ENCODE data around the gene SSX2IP.

Gene SSX2IP

GRCh38 chr1:84690397-84691121, at the start of gene SSX2IP:
Gene SSX2IP, minus strand, starts transcription at chr1:84690461. Its CDS starts 19,242 bp downstream, at chr1:84671219.
- TF ChIP-seq FOXM1 (IDR thresholded peaks at IDR 0.05; ENCODE audit: borderline replicate concordance, low read depth) (no peak), USF1 (IDR thresholded peaks at IDR 0.05) (no peak), MAX (IDR thresholded peaks at IDR 0.05) (peak; percentile 77), REST (IDR thresholded peaks at IDR 0.05; ENCODE audit: low read depth) (no peak), TEAD4 (IDR thresholded peaks at IDR 0.05) (no peak), EP300 (IDR thresholded peaks at IDR 0.05; ENCODE audit: borderline replicate concordance) (no peak), NFIC (IDR thresholded peaks at IDR 0.05) (no peak), RAD21 (IDR thresholded peaks at IDR 0.05; ENCODE audit: low read depth) (no peak), YY1 (IDR thresholded peaks at IDR 0.05; ENCODE audit: low read depth) (0 out of 2 replicates have a peak, but pooled peaks have one; percentile 2), CEBPB (IDR thresholded peaks at IDR 0.05) (no peak), CREB1 (IDR thresholded peaks at IDR 0.05; ENCODE audit: low read depth) (no peak), TCF12 (IDR thresholded peaks at IDR 0.05; ENCODE audit: low read depth) (peak; percentile 34; the same call in 1 of the 2 replicates), ZBTB7A (IDR thresholded peaks at IDR 0.05; ENCODE audit: low read depth) (no peak; the same call in 1 of the 2 replicates), EGR1 (IDR thresholded peaks at IDR 0.05) (peak; percentile 84), TAF1 (IDR thresholded peaks at IDR 0.05; ENCODE audit: low read depth) (peak; percentile 43; the same call in 1 of the 2 replicates)

- no peak for TF ChIP-seq CREB1 (IDR thresholded peaks at IDR 0.05; ENCODE audit: low read depth)
- TF ChIP-seq REST (IDR thresholded peaks at IDR 0.05; ENCODE audit: low read depth) = no peak
- no peak for TF ChIP-seq USF1 (IDR thresholded peaks at IDR 0.05)
- no peak for TF ChIP-seq TCF12 (IDR thresholded peaks at IDR 0.05; ENCODE audit: low read depth)
- TF ChIP-seq NFIC (IDR thresholded peaks at IDR 0.05) = no peak
- no peak for TF ChIP-seq TAF1 (IDR thresholded peaks at IDR 0.05; ENCODE audit: low read depth)
- no peak for TF ChIP-seq CEBPB (IDR thresholded peaks at IDR 0.05)
- no peak for TF ChIP-seq EP300 (IDR thresholded peaks at IDR 0.05; ENCODE audit: borderline replicate concordance)
- TF ChIP-seq RAD21 (IDR thresholded peaks at IDR 0.05; ENCODE audit: low read depth) = no peak
- no peak for TF ChIP-seq EGR1 (IDR thresholded peaks at IDR 0.05)
- no peak for TF ChIP-seq TEAD4 (IDR thresholded peaks at IDR 0.05)
- TF ChIP-seq ZBTB7A (IDR thresholded peaks at IDR 0.05; ENCODE audit: low read depth) = no peak
- TF ChIP-seq YY1 (IDR thresholded peaks at IDR 0.05; ENCODE audit: low read depth) = no peak
- no peak for TF ChIP-seq FOXM1 (IDR thresholded peaks at IDR 0.05; ENCODE audit: borderline replicate concordance, low read depth)
- no peak for TF ChIP-seq MAX (IDR thresholded peaks at IDR 0.05)
Observed at GRCh38 chr1:84738237-84738636, 48.0 kb upstream of the SSX2IP start.

- TF ChIP-seq CREB1 (IDR thresholded peaks at IDR 0.05; ENCODE audit: low read depth) (no peak), CEBPB (IDR thresholded peaks at IDR 0.05) (no peak), NFIC (IDR thresholded peaks at IDR 0.05) (no peak), ZBTB7A (IDR thresholded peaks at IDR 0.05; ENCODE audit: low read depth) (no peak), TEAD4 (IDR thresholded peaks at IDR 0.05) (no peak), MAX (IDR thresholded peaks at IDR 0.05) (no peak), EGR1 (IDR thresholded peaks at IDR 0.05) (no peak), REST (IDR thresholded peaks at IDR 0.05; ENCODE audit: low read depth) (no peak), FOXM1 (IDR thresholded peaks at IDR 0.05; ENCODE audit: borderline replicate concordance, low read depth) (no peak), USF1 (IDR thresholded peaks at IDR 0.05) (no peak), TCF12 (IDR thresholded peaks at IDR 0.05; ENCODE audit: low read depth) (no peak), EP300 (IDR thresholded peaks at IDR 0.05; ENCODE audit: borderline replicate concordance) (no peak), YY1 (IDR thresholded peaks at IDR 0.05; ENCODE audit: low read depth) (no peak), TAF1 (IDR thresholded peaks at IDR 0.05; ENCODE audit: low read depth) (no peak), RAD21 (IDR thresholded peaks at IDR 0.05; ENCODE audit: low read depth) (no peak)
Observed at GRCh38 chr1:84737590-84737989, 47.3 kb upstream of the SSX2IP start.

All from Ishikawa (cell line).